ENCODE results near the gene CLEC11A.

DNA sequence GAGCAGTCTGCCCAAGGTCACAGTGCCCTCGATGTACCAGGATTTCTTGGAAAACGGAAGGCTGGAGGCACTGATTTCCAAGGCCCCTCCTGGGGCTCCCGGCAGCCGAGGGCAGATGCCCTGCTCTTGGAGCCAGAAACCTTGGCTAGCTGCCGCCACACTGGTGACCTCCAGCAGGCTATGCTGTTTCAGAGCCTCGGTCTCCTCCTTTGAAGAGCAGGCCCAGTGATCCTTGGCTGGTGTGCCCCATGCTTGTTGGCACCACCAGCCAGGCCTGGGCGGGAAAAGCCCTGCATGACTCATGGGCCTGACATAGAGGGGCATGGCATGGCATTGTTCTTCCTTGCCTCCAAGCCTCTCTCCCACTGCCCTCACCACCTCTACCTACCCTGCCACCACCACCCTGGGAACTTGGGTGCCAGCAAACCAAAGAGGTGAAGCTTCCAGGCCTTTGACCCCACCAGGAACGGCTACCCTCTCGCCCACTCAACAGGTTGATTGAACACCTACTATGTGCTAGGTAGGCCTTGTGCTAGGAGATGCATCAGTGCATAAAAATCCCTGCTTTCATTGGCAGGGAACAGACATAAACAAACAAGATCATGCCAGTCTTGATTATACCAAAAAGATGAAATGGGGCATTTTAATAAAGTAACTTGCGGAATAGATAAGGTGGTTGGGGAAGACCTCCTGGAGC lies 1.6 kb upstream of the CLEC11A start:
- TF ChIP-seq POLR2AphosphoS5 (IDR thresholded peaks at IDR 0.05) (no peak), CTCF (IDR thresholded peaks at IDR 0.05; ENCODE audit: poor library complexity, severe bottlenecking) (no peak), MXI1 (conservative IDR thresholded peaks at IDR 0.05; ENCODE audit: poor library complexity, severe bottlenecking) (no peak), REST (IDR thresholded peaks at IDR 0.05; ENCODE audit: borderline replicate concordance) (no peak), RAD21 (conservative IDR thresholded peaks at IDR 0.05) (no peak)

Data from neural cell (in vitro differentiated cells).